HL-60/S4 treated with phorbol 12-myristate 13-acetate at 8.2 ng/mL for 4 days and 3 days (cell line): ENCODE measurements around the gene GRAMD1B.

Source experiments
- in situ Hi-C: fragments of 300-500 bp; cut with MboI; formaldehyde crosslinking; loops from 2 replicates; pipeline ENCODE4 v1.15.0; 2022; ENCODE audit warnings: low sequenced_read_pairs

Gene GRAMD1B

GRCh38 chr11:123408619-123409455 lies 21.2 kb upstream of the GRAMD1B start:
- in situ Hi-C loops: loop anchor here (25.0 kb wide), 1 partner anchor 153 kb away; no protein-coding TSS in a partner anchor

- in situ Hi-C loops: loop anchor here (10.0 to 25.0 kb wide), 2 partner anchors 65 to 153 kb away; no protein-coding TSS in a partner anchor
Observed at GRCh38 chr11:123409456-123410217, 20.4 kb upstream of the GRAMD1B start.

- in situ Hi-C loops: loop anchor here (10.0 to 25.0 kb wide), 2 partner anchors 65 to 152 kb away; no protein-coding TSS in a partner anchor
Observed at GRCh38 chr11:123410218-123410549, 19.9 kb upstream of the GRAMD1B start.

- in situ Hi-C loops: loop anchor here (10.0 to 25.0 kb wide), 2 partner anchors 61 to 149 kb away; no protein-coding TSS in a partner anchor
Observed at GRCh38 chr11:123413636-123414035, 16.4 kb upstream of the GRAMD1B start.

- in situ Hi-C loops: loop anchor here (10.0 to 25.0 kb wide), 2 partner anchors 58 to 146 kb away; no protein-coding TSS in a partner anchor
Observed at GRCh38 chr11:123416566-123416965, 13.5 kb upstream of the GRAMD1B start.

GRCh38 chr11:123418351-123419114 lies 11.5 kb upstream of the GRAMD1B start:
- in situ Hi-C loops: loop anchor here (10.0 to 25.0 kb wide), 2 partner anchors 56 to 144 kb away; no protein-coding TSS in a partner anchor

- in situ Hi-C loops: loop anchor here (10.0 to 25.0 kb wide), 2 partner anchors 55 to 142 kb away; no protein-coding TSS in a partner anchor
Observed at GRCh38 chr11:123419731-123420452, 10.2 kb upstream of the GRAMD1B start.

- in situ Hi-C loops: loop anchor here (25.0 kb wide), 1 partner anchor 141 kb away; no protein-coding TSS in a partner anchor
Observed at GRCh38 chr11:123421589-123421988, 8.5 kb upstream of the GRAMD1B start.

GRCh38 chr11:123425367-123425766 lies 4.7 kb upstream of the GRAMD1B start:
- in situ Hi-C loops: no loop called here

- in situ Hi-C loops: no loop called here
Observed at GRCh38 chr11:123426789-123427188, 3.3 kb upstream of the GRAMD1B start.

- in situ Hi-C loops: no loop called here
Observed at GRCh38 chr11:123427405-123427804, 2.7 kb upstream of the GRAMD1B start.

- in situ Hi-C loops: no loop called here
Observed at GRCh38 chr11:123428116-123428715, 1.9 kb upstream of the GRAMD1B start.

- in situ Hi-C loops: no loop called here
Observed at GRCh38 chr11:123429336-123429735, 733 bp upstream of the GRAMD1B start.

- in situ Hi-C loops: no loop called here
Observed at GRCh38 chr11:123430721-123431497, 840 bp downstream of the GRAMD1B start.

GRCh38 chr11:123431619-123432018 lies 1.6 kb downstream of the GRAMD1B start:
- in situ Hi-C loops: no loop called here

GRCh38 chr11:123434262-123434661 lies 4.2 kb downstream of the GRAMD1B start:
- in situ Hi-C loops: no loop called here

GRCh38 chr11:123434911-123435310 lies 4.8 kb downstream of the GRAMD1B start:
- in situ Hi-C loops: no loop called here

- in situ Hi-C loops: no loop called here
Observed at GRCh38 chr11:123437236-123437979, 7.3 kb downstream of the GRAMD1B start.
